Right lobe of liver (tissue), 4 donors: ENCODE data around the gene TFG.

Experiments used
- CTCF ChIP-seq, 4 donors: fragments of 200-600 bp in 3 of 4; fragments of 450-650 bp in 1 of 4; IDR thresholded peaks; one replicate each; pipeline versions ENCODE4 v1.5.1 to v1.8.0; 2016 to 2022; ENCODE audit warnings: antibody characterized with exemption in 4 of 4, mild to moderate bottlenecking in 2 of 4
- POLR2A ChIP-seq: fragments of 450-650 bp; IDR thresholded peaks from one replicate; pipeline ENCODE4 v1.6.1; 2017; ENCODE audit warnings: antibody characterized with exemption, mild to moderate bottlenecking
- donor health status: DM: no; HTN: no; CAD: no.
- donor health status: DM: no; HTN: no; CAD: no.
- donor health status: DM: no; HTN: yes; CAD: no.

- TF ChIP-seq CTCF (IDR thresholded peaks at IDR 0.05) (no peak), POLR2A (no peak)
These were observed 80.3 kb downstream of the TFG start for GRCh38 chr3:100789579-100789978.
